Anterior cingulate cortex (tissue), 58 donors: ENCODE data around the gene PSMA6.
"Not testable (repeated sequence)": the region's sequence is repeated elsewhere in the genome, so short reads cannot be mapped to it uniquely, and the experiment has no call there.

ENCODE experiments used
- DNase-seq, 58 donors: peaks; one replicate each; lab custom pipeline; 2025; lab: John Stamatoyannopoulos, UW

The PSMA6 gene

GRCh38 chr14:35341454-35341750 lies 49.2 kb downstream of the PSMA6 start:
- no peak for DNase-seq

GRCh38 chr14:35341751-35342488 lies 49.7 kb downstream of the PSMA6 start:
- peak in 57 of 58 donors; percentile 41 to 99 (median 92) for DNase-seq

- peak in 11 of 58 donors; percentile 11 to 78 (median 56) for DNase-seq
Observed at GRCh38 chr14:35342489-35343010, 50.4 kb downstream of the PSMA6 start.

- no peak for DNase-seq
Observed at GRCh38 chr14:35343702-35344101, 51.5 kb downstream of the PSMA6 start.

GRCh38 chr14:35344107-35344807 lies 52.1 kb downstream of the PSMA6 start:
- DNase-seq = no peak

GRCh38 chr14:35346738-35347322 lies 54.6 kb downstream of the PSMA6 start:
- no peak for DNase-seq

- DNase-seq = no peak
Observed at GRCh38 chr14:35347323-35348043, 55.3 kb downstream of the PSMA6 start.

GRCh38 chr14:35348044-35348380 lies 55.8 kb downstream of the PSMA6 start:
- not testable (repeated sequence) for DNase-seq

GRCh38 chr14:35349496-35350365 lies 57.5 kb downstream of the PSMA6 start:
- DNase-seq = no peak

GRCh38 chr14:35351497-35351896 lies 59.3 kb downstream of the PSMA6 start:
- DNase-seq = no peak

- no peak for DNase-seq
Observed at GRCh38 chr14:35351897-35352273, 59.7 kb downstream of the PSMA6 start.

- no peak for DNase-seq
Observed at GRCh38 chr14:35352274-35353233, 60.4 kb downstream of the PSMA6 start.

- no peak for DNase-seq
Observed at GRCh38 chr14:35353409-35354172, 61.4 kb downstream of the PSMA6 start.

- not testable (repeated sequence) for DNase-seq
Observed at GRCh38 chr14:35355235-35355634, 63.1 kb downstream of the PSMA6 start.

GRCh38 chr14:35355981-35356841 lies 64.0 kb downstream of the PSMA6 start:
- DNase-seq = no peak

GRCh38 chr14:35359655-35360054 lies 67.5 kb downstream of the PSMA6 start:
- DNase-seq = not testable (repeated sequence)

- no peak for DNase-seq
Observed at GRCh38 chr14:35361141-35361480, 68.9 kb downstream of the PSMA6 start.
